HG03432 (cell line): ENCODE results near the gene IGF2BP3.

ENCODE experiments used
- ATAC-seq: cut with Tn5 transposase; IDR thresholded peaks from one replicate; pipeline ENCODE4 v1.9.1; 2021; ENCODE audit warnings: mild to moderate bottlenecking, moderate library complexity; ENCODE audit not compliant: unreplicated experiment

The IGF2BP3 gene

DNA sequence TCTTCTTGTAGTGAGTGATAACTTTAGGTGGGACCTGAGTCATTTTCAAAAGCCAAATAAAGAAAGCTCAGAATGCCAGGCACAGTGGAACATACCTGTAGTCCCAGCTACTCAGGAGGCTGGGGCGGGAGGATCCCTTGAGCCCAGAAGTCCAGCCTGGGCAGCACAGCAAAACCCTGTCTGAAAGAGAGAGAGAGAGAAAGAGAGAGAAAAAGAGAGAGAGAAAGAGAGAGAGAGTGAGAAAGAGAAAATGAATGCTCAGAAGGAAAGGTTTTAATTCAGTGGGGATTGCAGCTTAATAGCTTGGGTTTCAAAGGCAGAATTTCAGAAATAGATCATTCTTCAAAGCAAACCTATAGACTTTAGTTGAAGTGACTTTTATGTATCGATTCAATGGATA lies 198.0 kb downstream of the IGF2BP3 start:
- ATAC-seq = no peak

- no peak for ATAC-seq
Observed at GRCh38 chr7:23268746-23269145, 201.5 kb downstream of the IGF2BP3 start.

GRCh38 chr7:23268167-23268566 lies 202.1 kb downstream of the IGF2BP3 start:
- ATAC-seq = no peak

DNA sequence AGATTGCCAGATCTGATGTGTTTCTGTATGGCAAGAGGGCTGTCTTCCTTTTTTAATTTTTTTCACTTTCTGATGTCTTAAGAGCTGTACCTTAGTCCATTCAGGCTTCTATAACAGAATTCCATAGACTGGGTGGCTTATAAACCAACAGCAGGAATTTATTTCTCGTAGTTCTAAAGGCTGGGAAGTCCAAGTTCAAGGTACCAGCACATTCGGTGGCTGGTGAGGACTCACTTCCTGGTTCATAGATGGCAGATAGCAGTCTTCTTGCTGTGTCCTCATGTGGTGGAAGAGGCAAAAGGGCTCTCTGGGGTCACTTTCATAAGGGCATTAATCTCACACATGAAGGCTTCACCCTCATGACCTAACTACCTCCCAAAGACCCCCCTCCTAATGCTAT lies 202.9 kb downstream of the IGF2BP3 start:
- ATAC-seq = no peak

DNA sequence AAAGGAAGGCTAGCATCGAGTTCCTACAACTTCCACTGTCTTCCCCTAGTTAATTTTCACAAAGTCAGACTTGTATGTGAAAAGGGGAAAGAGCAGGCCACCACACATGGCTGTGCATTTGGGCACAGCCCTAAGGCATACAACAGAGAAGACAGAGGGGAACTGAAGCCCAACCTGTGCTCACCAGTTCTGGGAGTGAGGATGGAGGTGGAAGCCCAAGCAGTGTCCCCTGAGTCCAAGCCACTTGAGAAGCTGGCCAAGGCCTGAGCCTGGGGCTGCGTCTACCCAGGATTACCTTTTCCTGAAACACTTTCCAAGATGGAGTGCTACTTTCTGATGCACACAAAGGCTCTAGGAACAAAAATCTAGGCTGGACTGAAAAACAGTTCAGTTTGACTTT lies 203.4 kb downstream of the IGF2BP3 start:
- ATAC-seq = no peak

DNA sequence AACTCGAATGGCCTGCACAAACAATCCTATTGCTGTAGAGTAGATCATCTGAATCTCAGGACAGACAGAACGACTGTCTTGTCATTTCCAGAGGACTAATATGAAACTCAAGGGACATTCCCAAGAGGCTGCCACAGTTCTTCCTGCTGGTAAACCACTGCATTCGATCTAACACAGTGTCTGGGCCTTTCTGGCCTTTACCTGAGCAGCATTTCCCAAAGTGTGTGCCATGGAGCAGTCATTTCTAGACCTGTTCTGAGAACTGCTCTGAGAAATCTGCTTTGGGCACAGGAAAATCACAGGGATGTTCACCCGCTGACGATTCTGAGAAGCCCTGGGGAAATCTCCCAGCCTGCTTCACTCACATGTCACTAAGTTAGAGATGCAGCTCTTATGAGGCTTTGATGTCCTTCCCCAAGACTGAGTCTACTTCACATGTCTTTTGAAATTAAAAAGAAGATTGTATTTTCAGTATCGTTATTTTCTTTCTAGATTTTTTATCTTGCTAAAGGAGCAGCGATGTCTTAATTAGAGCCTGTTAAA lies 205.3 kb downstream of the IGF2BP3 start:
- ATAC-seq = peak; percentile 73

- ATAC-seq = peak; percentile 78
Observed at GRCh38 chr7:23261843-23262452, 208.3 kb downstream of the IGF2BP3 start.

GRCh38 chr7:23260371-23260770 lies 209.9 kb downstream of the IGF2BP3 start:
- ATAC-seq = no peak
